Prostate gland (tissue), 2 donors: Measurements from ENCODE around the gene SHISAL1. TPM values are rescaled to one million over a fixed set of nuclear protein-coding genes. Genes with fewer than 3 reads are reported as not detected.

ENCODE experiments used
- DNase-seq: peaks from one replicate; pipeline ENCODE4 v3.0.0-alpha.2; 2019; ENCODE audit warnings: low spot score
- H3K27ac ChIP-seq, 2 donors: fragments of 200-600 bp; sonication (generic); 2 replicates each; pipeline ENCODE4 v1.5.1; 2017 to 2019
- H3K27me3 ChIP-seq: fragments of 200-600 bp; sonication (generic); replicated peaks from 2 replicates; pipeline ENCODE4 v1.5.1; 2019; ENCODE audit not compliant: insufficient read depth
- H3K36me3 ChIP-seq, 2 donors: fragments of 200-600 bp; sonication (generic); 1 replicate in 1 of 2; 2 replicates in 1 of 2; pipeline versions ENCODE4 v1.5.1 to v1.8.1; 2017 to 2019
- H3K4me1 ChIP-seq: fragments of 200-600 bp; sonication (generic); replicated peaks from 2 replicates; pipeline ENCODE4 v1.5.1; 2019
- H3K4me3 ChIP-seq, 2 donors: fragments of 200-600 bp; sonication (generic); 2 replicates each; pipeline ENCODE4 v1.5.1; 2017 to 2019
- H3K9me3 ChIP-seq: fragments of 200-600 bp; sonication (generic); 2 replicates; pipeline ENCODE4 v1.5.1; 2017
- CTCF ChIP-seq, 4 experiments: fragments of 200-600 bp in 2 of 4; fragments of 450-650 bp in 2 of 4; sonication (generic) in 2 of 4; IDR thresholded peaks; 1 replicate in 3 of 4; 2 replicates in 1 of 4; pipeline ENCODE4 v1.5.1; 2016 to 2019; ENCODE audit warnings: antibody characterized with exemption in 4 of 4, mild to moderate bottlenecking in 2 of 4, moderate library complexity in 2 of 4
- POLR2A ChIP-seq: fragments of 450-650 bp; IDR thresholded peaks from one replicate; pipeline ENCODE4 v1.6.1; 2016; ENCODE audit warnings: antibody characterized with exemption, mild to moderate bottlenecking
- POLR2AphosphoS5 ChIP-seq: sonication (generic); formaldehyde crosslinking; IDR thresholded peaks from one replicate; pipeline ENCODE4 v1.6.1; 2017; ENCODE audit warnings: antibody characterized with exemption
- WGBS: methylation state at CpG from one replicate; pipeline ENCODE4 v1.1.5; 2018; 5-methylcytosine and 5-hydroxymethylcytosine counted together
- intact Hi-C: fragments of 100-400 bp; cut with DNase I; formaldehyde crosslinking; loops from one replicate; pipeline ENCODE4 v1.14.2; 2022
- total RNA-seq, 2 donors: library from RNA; depleted of rRNA; stranded (reverse); fragments of >200 nt; gene quantifications; one replicate each; pipeline ENCODE4 v1.1.0, GENCODE V29; 2016

The SHISAL1 gene
- total RNA-seq, 2 donors from 2014 or later: 1.8 to 7.8 TPM

- WGBS: 51% methylated on average over 21 of the region's 21 CpGs
- Histone ChIP-seq H3K27me3 (no peaks in the 10 kb centered on the region), H3K36me3 (no peaks in the 10 kb centered on the region), H3K27ac (no peak overlapping the region), H3K9me3 (no peaks in the 10 kb centered on the region), H3K4me1 (peaks cover 6% of the 10 kb centered on the region), H3K4me3 (no peak overlapping the region)
- no peak for TF ChIP-seq CTCF (IDR thresholded peaks at IDR 0.05)
- no peak for TF ChIP-seq POLR2A
- no peak for TF ChIP-seq POLR2AphosphoS5
- no peak for DNase-seq
- intact Hi-C loops: no loop called here
These were observed 27.8 kb upstream of the SHISAL1 start for GRCh38 chr22:44340271-44341239.

- TF ChIP-seq CTCF (IDR thresholded peaks at IDR 0.05) (no peak), POLR2AphosphoS5 (no peak), POLR2A (no peak)
- 71% methylated on average over 2 of the region's 2 CpGs for WGBS
- Histone ChIP-seq H3K36me3 (no peaks in the 10 kb centered on the region), H3K4me1 (peaks cover 6% of the 10 kb centered on the region), H3K27ac (no peak overlapping the region), H3K27me3 (no peaks in the 10 kb centered on the region), H3K4me3 (no peak overlapping the region), H3K9me3 (no peaks in the 10 kb centered on the region)
- intact Hi-C loops: no loop called here
- DNase-seq: no peak
These were observed 26.2 kb upstream of the SHISAL1 start for GRCh38 chr22:44338906-44339305.

DNA sequence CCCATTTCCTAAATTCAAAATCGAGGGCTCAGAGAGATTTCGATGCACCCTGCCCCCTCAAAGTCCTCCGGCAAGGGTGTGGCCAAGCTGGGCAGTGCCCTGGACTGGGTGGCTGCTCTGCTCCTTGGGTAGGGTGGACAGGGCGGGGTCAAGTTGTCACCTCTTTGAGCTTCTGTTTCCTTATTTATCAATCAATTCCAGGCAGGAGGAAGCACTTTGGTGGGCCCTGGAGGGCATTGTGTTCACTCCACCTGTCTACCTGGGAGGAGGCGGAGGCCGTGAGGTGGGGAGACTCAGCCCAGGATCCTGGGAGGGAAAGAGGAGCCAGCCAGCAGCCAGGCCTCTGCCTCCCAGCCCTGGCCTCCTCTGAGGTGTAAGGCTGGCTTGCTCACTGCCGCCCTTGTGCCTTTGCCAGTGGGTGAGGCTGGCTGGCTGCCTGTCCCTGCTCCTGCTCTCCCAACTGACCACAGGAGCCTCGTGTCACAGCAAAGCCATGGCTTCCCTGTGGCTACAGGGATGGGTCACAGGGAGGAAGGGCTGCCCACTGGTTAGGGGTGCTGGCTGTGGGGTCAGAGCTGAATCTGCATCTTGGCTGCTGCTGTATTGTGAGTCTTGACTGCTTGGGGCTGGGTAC is 25.5 kb upstream of the SHISAL1 start:
- Histone ChIP-seq H3K4me3 (no peak overlapping the region), H3K27ac (no peak overlapping the region), H3K36me3 (no peaks in the 10 kb centered on the region), H3K9me3 (no peaks in the 10 kb centered on the region), H3K27me3 (no peaks in the 10 kb centered on the region), H3K4me1 (peaks cover 6% of the 10 kb centered on the region)
- DNase-seq: no peak
- TF ChIP-seq POLR2A: no peak
- no peak for TF ChIP-seq POLR2AphosphoS5
- no peak for TF ChIP-seq CTCF (IDR thresholded peaks at IDR 0.05)
- 62% methylated on average over 8 of the region's 8 CpGs for WGBS
- intact Hi-C loops: no loop called here

GRCh38 chr22:44337678-44338004 is 24.9 kb upstream of the SHISAL1 start:
- intact Hi-C loops: no loop called here
- WGBS: 32% methylated on average over 13 of the region's 13 CpGs
- TF ChIP-seq POLR2AphosphoS5 (no peak), CTCF (IDR thresholded peaks at IDR 0.05) (no peak), POLR2A (no peak)
- no peaks in the 10 kb centered on the region for H3K27me3 ChIP-seq
- H3K9me3 ChIP-seq: no peaks in the 10 kb centered on the region
- peaks cover 6% of the 10 kb centered on the region for H3K4me1 ChIP-seq
- no peak overlapping the region for H3K4me3 ChIP-seq
- DNase-seq: no peak
- H3K27ac ChIP-seq: no peak overlapping the region
- H3K36me3 ChIP-seq: no peaks in the 10 kb centered on the region
